ENCODE measurements around the gene KCNC2. TPM values are rescaled to one million over a fixed set of nuclear protein-coding genes. Genes with fewer than 3 reads are reported as not detected.

The KCNC2 gene
- total RNA-seq, 1 donor from 2014 or later, result not detected

DNA sequence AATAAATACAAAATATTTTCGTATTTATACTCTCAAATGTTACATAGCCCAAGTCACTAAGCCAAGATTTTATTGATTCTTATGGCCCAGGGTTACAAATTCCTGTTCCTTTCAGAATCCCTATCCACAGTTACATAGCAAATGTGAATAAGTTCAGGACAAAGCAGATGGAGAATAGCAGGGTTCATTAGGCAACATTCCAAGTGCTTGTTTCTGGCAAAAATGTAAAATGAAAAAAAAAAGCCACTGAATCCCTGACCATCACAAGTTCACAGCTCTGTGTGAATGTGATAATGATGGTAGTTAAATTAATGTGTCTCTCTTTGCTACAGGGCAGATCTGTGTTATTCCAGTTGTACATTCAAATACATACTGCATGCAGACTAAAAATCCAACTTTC is 74.6 kb downstream of the KCNC2 start:
- H3K27ac Mint-ChIP-seq, result no peak overlapping the region
- no peak for DNase-seq
- no peaks in the 10 kb centered on the region for H3K4me1 Mint-ChIP-seq
- H3K36me3 Mint-ChIP-seq (ENCODE audit: low read depth), result no peaks in the 10 kb centered on the region
- H3K9me3 Mint-ChIP-seq, result no peaks in the 10 kb centered on the region
- intact Hi-C loops (cut with micrococcal nuclease), result no loop called here
- no peaks in the 10 kb centered on the region for H3K27me3 Mint-ChIP-seq
- H3K4me3 Mint-ChIP-seq, result no peak overlapping the region

DNA sequence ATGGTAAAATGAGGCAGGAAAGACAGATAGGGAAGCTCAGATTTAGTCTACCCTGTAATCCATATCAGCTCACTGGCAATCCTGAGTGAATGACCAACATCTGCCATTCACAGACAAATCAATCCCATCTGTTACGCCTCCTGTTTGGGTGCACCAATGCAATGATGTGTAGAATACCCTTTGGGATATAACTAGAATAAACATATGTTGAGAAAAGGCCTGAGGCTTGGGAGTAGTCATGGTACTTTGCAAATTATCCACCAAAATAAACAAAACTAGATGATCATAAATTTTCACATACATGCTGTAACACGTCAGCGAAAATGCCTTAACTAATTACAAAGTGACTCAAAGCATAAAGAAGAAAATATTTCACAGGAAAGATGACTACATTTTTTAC is 78.8 kb downstream of the KCNC2 start:
- H3K27ac Mint-ChIP-seq, result no peak overlapping the region
- no peaks in the 10 kb centered on the region for H3K4me1 Mint-ChIP-seq
- H3K27me3 Mint-ChIP-seq, result no peaks in the 10 kb centered on the region
- H3K36me3 Mint-ChIP-seq (ENCODE audit: low read depth), result no peaks in the 10 kb centered on the region
- DNase-seq, result no peak
- H3K4me3 Mint-ChIP-seq, result no peak overlapping the region
- no peaks in the 10 kb centered on the region for H3K9me3 Mint-ChIP-seq
- intact Hi-C loops (cut with micrococcal nuclease), result no loop called here

DNA sequence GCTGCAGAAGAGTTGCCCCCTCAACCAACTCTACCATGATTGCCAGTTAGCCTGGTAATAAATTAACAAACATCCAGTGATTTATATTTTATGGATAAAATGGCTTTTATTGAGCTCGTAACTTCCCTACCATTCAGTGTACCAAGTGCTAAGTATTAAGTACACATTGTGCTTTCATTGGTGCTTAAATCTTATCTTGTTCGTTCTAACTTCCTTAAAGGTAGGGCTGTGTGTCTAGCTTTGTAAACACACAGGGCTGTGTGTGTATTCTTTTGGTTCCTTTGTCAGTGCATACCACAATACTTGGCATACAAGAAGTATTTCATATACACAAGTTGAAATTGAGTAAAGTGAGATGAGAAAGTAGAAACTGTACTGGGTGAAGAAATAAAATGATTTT is 80.4 kb downstream of the KCNC2 start:
- Mint-ChIP-seq H3K4me1 (no peaks in the 10 kb centered on the region), H3K4me3 (no peak overlapping the region), H3K27me3 (no peaks in the 10 kb centered on the region), H3K27ac (no peak overlapping the region), H3K36me3 (ENCODE audit: low read depth) (no peaks in the 10 kb centered on the region), H3K9me3 (no peaks in the 10 kb centered on the region)
- intact Hi-C loops (cut with micrococcal nuclease), result no loop called here
- DNase-seq, result no peak

DNA sequence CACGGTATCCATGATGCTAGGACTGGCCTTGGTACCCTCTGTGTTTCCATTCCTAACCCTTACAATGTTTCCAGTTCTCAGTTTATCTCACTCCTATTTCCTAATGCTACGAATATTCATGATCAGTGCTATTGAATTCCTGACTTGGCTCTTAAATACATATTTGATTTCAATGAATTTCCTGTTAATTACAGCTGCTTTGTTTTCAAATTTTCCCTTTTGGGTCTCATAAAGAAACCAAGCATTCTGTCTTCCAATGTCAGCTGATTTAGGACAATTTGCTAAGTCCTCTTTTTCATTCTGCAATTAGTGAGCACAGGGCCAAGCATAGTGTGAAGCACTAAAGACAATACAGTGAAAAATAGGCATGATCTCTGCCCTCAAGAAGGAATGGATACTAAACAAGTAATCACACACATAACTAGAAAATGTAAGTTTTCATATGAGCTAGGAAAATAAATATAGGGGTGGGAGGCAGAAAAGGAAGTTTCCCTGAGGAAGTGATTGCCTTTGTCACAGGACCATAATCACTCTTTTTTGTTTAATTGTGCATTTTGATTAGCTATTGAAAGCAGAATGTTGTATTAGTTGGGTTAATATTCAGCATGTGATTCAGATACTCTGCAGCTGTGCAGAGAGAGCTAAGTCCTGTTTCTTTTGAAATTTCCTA is 88.5 kb downstream of the KCNC2 start:
- no peak for DNase-seq
- H3K9me3 Mint-ChIP-seq, result no peaks in the 10 kb centered on the region
- intact Hi-C loops (cut with micrococcal nuclease), result no loop called here
- H3K27ac Mint-ChIP-seq, result no peak overlapping the region
- H3K27me3 Mint-ChIP-seq, result no peaks in the 10 kb centered on the region
- H3K4me1 Mint-ChIP-seq, result no peaks in the 10 kb centered on the region
- H3K4me3 Mint-ChIP-seq, result no peak overlapping the region
- no peaks in the 10 kb centered on the region for H3K36me3 Mint-ChIP-seq (ENCODE audit: low read depth)

DNA sequence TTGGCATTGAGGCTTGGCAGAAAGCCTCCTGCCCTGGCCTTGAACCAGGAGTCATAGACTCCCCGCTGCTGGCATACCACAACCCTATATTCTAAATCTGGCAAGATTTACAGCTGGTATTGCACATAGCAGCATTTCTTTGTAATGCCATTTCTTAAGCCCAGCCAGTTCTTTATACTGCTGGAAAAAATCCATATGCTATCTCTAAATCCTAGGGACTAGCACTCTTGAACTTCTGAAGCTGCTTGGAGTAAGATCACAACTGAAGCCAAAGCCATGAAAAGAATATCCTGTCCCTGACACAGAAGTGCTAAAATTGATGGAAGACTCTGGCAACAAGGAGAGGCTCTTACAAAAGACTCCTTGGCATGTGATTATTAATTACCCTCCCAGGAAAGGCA is 89.3 kb downstream of the KCNC2 start:
- intact Hi-C loops (cut with micrococcal nuclease), result no loop called here
- H3K27ac Mint-ChIP-seq, result no peak overlapping the region

DNA sequence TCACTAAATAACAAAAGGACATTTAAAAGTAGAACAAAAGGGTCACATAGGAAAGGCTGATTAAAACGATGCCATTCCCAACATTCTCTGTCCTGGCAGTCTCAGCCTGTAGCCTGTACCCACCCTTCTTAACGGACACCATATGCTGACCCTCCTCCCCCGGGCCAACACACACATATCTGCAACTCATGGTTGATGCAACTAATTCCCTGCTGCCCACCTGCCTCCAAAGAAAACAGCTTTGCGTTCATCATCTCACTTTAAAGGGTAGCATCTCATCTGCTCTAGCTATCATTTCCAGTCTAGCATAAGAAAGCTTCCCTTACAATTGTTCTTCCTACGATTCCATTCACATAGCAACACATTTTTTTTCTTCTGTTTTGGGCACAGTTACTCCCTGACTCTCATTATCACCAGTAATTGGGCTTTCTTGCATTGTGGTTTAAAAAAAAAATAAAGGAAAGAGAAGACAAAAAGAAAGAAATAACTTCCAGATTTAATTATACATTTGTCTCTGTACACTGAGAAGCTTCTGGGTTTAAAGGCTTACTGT is 92.9 kb downstream of the KCNC2 start:
- intact Hi-C loops (cut with micrococcal nuclease), result no loop called here
- no peak overlapping the region for H3K4me3 Mint-ChIP-seq
- H3K9me3 Mint-ChIP-seq, result no peaks in the 10 kb centered on the region
- H3K4me1 Mint-ChIP-seq, result no peaks in the 10 kb centered on the region
- H3K27me3 Mint-ChIP-seq, result no peaks in the 10 kb centered on the region
- H3K36me3 Mint-ChIP-seq (ENCODE audit: low read depth), result no peaks in the 10 kb centered on the region
- no peak overlapping the region for H3K27ac Mint-ChIP-seq
- no peak for DNase-seq

More for the DNA sequence above, 89.3 kb downstream of the KCNC2 start:
- DNase-seq, result no peak
- H3K36me3 Mint-ChIP-seq (ENCODE audit: low read depth), result no peaks in the 10 kb centered on the region
- H3K4me1 Mint-ChIP-seq, result no peaks in the 10 kb centered on the region
- no peak overlapping the region for H3K4me3 Mint-ChIP-seq
- no peaks in the 10 kb centered on the region for H3K27me3 Mint-ChIP-seq
- no peaks in the 10 kb centered on the region for H3K9me3 Mint-ChIP-seq

DNA sequence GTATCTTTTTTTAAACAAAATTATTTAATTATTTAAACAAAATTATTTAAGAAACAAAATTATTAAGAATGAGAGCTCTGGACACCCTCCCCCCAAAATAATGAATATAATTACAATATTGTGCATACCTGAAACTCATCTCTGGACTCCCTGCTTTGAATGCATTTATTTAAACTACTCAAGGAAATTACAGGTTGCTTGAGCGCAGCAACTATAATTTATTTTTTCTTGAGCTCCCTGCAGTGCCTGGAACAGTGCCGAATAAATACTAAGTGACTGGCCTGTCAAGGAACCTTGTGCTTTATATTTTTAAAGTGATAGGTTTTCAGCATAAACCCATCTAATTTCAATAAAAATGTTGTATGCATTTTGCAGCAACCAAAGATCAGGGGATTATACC is 93.9 kb downstream of the KCNC2 start:
- Mint-ChIP-seq H3K9me3 (no peaks in the 10 kb centered on the region), H3K27ac (no peak overlapping the region), H3K27me3 (no peaks in the 10 kb centered on the region), H3K4me1 (no peaks in the 10 kb centered on the region), H3K36me3 (ENCODE audit: low read depth) (no peaks in the 10 kb centered on the region), H3K4me3 (no peak overlapping the region)
- intact Hi-C loops (cut with micrococcal nuclease), result no loop called here
- DNase-seq, result no peak

DNA sequence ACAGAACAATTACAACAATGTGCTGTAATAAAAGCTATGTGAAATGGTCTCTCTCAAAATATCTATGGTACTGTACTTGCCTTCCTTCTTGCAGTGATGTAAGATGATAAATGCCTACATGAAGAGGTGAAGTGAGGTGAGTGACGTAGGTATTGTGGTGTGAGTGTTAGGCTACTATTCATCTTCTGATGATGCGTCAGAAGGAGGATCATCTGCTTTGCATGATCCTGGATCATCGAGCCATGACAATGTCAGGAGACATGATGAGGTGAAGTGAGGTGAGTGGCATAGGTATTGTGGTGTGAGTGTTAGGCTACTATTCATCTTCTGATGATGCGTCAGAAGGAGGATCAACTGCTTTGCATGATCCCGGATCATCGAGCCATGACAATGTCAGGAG is 105.8 kb downstream of the KCNC2 start:
- Mint-ChIP-seq H3K4me3 (no peak overlapping the region), H3K27me3 (no peaks in the 10 kb centered on the region), H3K36me3 (ENCODE audit: low read depth) (no peaks in the 10 kb centered on the region), H3K9me3 (no peaks in the 10 kb centered on the region), H3K4me1 (no peaks in the 10 kb centered on the region), H3K27ac (no peak overlapping the region)
- intact Hi-C loops (cut with micrococcal nuclease), result no loop called here
- no peak for DNase-seq

DNA sequence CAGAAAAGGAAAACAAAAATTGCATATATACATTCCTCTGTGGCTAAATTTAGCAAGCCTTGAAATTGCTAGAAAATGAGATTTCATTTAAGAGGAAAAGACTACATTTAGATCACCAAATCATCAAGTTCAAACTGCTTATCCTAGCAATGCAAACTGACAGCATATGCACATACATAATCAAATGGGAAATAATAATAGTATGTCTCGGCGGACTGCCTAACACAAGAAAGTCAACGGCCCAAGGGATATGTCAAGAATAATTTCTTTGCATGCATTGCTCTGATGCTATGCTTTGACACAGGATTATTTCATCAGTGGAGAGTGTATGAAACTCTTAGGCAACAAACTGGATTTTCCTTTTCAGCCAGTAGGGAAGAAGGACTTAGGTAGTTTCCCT is 107.9 kb downstream of the KCNC2 start:
- H3K27ac Mint-ChIP-seq, result no peak overlapping the region
- no peaks in the 10 kb centered on the region for H3K4me1 Mint-ChIP-seq
- no peak overlapping the region for H3K4me3 Mint-ChIP-seq
- intact Hi-C loops (cut with micrococcal nuclease), result no loop called here
- no peaks in the 10 kb centered on the region for H3K9me3 Mint-ChIP-seq
- no peaks in the 10 kb centered on the region for H3K36me3 Mint-ChIP-seq (ENCODE audit: low read depth)
- no peak for DNase-seq
- no peaks in the 10 kb centered on the region for H3K27me3 Mint-ChIP-seq

DNA sequence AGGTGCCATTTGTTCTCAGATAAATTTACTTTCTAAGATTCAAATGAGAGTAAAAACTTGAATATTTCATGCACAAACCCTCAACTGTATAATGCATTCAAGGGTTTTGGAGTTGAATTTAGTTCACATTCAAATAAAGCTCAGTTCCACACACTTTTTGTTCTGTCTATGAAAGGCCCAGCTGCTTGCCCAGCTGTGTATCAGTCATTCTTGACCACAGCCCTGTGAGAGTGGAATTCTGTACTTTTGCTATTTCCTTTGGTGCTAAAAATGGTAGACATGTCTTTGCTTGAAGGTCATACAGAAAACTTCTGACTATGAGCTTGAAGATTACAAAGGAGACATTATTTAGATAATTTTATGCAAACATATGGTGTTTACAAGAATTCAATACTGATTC is 110.4 kb downstream of the KCNC2 start:
- Mint-ChIP-seq H3K4me1 (no peaks in the 10 kb centered on the region), H3K9me3 (no peaks in the 10 kb centered on the region), H3K36me3 (ENCODE audit: low read depth) (no peaks in the 10 kb centered on the region), H3K27me3 (no peaks in the 10 kb centered on the region), H3K4me3 (no peak overlapping the region), H3K27ac (no peak overlapping the region)
- intact Hi-C loops (cut with micrococcal nuclease), result no loop called here
- DNase-seq, result no peak

DNA sequence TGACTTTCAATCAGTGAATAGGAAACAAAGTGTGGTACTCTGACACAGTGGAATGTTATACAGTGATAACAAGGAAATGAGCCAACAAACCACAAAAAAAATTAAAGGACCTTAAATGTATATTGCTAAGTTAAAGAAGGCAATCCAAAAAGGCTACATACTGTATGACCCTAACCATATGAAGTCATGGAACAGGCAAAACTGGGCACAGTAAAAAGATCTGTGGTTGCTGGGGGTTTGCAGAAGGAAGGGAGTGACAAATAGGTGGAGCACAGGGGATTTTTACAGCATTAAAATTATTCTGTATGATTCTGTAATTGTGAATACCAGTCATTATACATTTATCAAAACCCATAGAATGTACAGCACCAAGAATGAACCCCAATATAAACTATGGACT is 112.6 kb downstream of the KCNC2 start:
- no peak for DNase-seq
- Mint-ChIP-seq H3K9me3 (no peaks in the 10 kb centered on the region), H3K27me3 (no peaks in the 10 kb centered on the region), H3K27ac (no peak overlapping the region), H3K36me3 (ENCODE audit: low read depth) (no peaks in the 10 kb centered on the region), H3K4me3 (no peak overlapping the region), H3K4me1 (no peaks in the 10 kb centered on the region)
- intact Hi-C loops (cut with micrococcal nuclease), result no loop called here

DNA sequence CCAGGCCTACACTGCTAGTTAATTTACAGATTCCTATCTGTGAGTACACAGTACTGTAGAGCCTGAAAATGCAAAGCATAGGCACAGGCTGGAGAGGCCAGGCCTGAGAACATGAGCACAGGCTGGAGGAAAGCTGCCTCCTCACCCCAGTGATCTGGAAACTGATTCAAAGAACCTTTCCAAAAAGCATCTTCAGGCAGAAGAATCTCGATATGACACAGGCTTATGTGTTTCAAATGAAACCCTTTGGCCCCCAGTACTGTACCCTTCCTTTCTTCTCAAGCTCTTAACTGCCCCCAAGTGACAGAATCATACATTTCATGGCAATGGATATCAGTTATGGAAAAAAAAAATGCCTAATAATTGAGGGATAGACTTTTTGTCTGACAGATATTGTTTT is 122.0 kb downstream of the KCNC2 start:
- Mint-ChIP-seq H3K4me3 (no peak overlapping the region), H3K9me3 (no peaks in the 10 kb centered on the region), H3K27ac (no peak overlapping the region), H3K36me3 (ENCODE audit: low read depth) (no peaks in the 10 kb centered on the region), H3K27me3 (no peaks in the 10 kb centered on the region), H3K4me1 (no peaks in the 10 kb centered on the region)
- intact Hi-C loops (cut with micrococcal nuclease), result no loop called here
- DNase-seq, result no peak

DNA sequence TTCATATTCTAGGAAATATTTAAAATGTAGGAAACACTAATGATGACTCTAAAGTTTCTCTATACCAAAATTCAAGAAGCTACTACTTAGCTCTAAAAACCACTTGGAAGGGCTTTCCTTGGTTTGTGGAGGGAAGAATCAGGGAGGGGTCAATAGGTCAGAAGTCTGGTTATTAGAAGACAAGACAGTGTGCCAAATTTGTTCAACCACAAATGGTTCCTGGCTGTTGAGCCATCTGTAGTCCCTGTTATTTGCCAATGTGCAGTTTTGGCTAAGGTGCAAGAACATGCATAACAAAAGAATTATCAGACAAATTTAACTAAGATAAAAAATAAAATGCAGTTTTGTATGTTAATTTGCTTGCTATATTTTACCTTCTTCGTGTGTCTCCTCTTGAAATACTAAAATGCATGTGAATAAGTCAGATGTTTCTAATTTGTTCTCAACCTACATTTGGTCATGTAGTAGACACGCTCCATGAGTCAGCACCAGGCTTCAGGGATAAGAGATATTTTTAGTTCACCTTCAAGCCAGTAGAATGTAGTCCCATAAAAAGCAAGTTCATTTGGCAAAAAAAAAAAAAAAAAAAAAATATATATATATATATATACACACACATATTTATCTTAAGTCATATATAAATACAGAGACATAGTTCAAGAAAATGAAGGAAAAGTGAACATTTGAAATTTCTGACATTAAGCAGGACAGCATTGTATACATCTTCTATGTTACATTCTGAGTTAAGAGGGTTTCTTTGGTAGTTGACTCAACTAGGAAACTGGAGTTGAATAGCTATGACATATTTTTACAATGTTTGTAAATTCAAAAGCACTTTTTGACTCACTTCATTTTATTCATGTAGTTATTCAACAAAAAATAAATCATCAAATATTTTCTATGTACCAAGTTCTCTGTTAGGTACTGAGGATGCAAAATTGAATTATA is 123.3 kb downstream of the KCNC2 start:
- H3K4me1 Mint-ChIP-seq, result no peaks in the 10 kb centered on the region
- intact Hi-C loops (cut with micrococcal nuclease), result no loop called here
- no peaks in the 10 kb centered on the region for H3K9me3 Mint-ChIP-seq
- no peaks in the 10 kb centered on the region for H3K27me3 Mint-ChIP-seq
- H3K36me3 Mint-ChIP-seq (ENCODE audit: low read depth), result no peaks in the 10 kb centered on the region
- no peak overlapping the region for H3K27ac Mint-ChIP-seq
- no peak for DNase-seq
- H3K4me3 Mint-ChIP-seq, result no peak overlapping the region

DNA sequence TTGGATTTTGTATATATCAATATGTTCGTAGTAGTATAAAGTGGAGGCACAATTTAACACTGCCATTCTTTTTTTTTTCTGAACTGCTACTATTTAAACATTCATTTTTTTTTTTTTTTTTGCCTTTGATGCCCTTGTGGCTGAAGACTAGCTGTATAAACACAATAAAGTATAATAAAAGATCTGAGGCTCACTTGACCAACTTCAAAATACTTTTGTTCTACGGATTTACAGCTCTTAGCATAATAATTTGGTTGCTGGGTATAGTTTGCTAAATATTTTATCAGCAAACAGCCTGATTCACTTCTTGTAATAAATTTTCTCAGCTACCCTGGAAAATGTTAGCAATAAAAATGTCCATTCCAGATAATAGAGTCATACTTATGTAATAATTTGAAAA is 128.3 kb downstream of the KCNC2 start:
- no peaks in the 10 kb centered on the region for H3K4me1 Mint-ChIP-seq
- intact Hi-C loops (cut with micrococcal nuclease), result no loop called here

More for the DNA sequence above, 128.3 kb downstream of the KCNC2 start:
- no peak for DNase-seq
- no peaks in the 10 kb centered on the region for H3K36me3 Mint-ChIP-seq (ENCODE audit: low read depth)
- H3K27me3 Mint-ChIP-seq, result no peaks in the 10 kb centered on the region
- no peaks in the 10 kb centered on the region for H3K9me3 Mint-ChIP-seq
- no peak overlapping the region for H3K27ac Mint-ChIP-seq
- no peak overlapping the region for H3K4me3 Mint-ChIP-seq

Measured in activated CD4-positive, alpha-beta T cell treated with anti-CD3 and anti-CD28 coated beads, Interleukin-2, amount 10 ng/mL, durations not matched to agents 24 days and 14 days (primary cell).